ENCODE data around the gene SMYD5. TPM values are rescaled to one million over a fixed set of nuclear protein-coding genes. Genes with fewer than 3 reads are reported as not detected.

SMYD5 gene
- total and polyA plus RNA-seq, 4 donors, result 10.8 to 19.5 (median 15.9) TPM

- no peaks in the 10 kb centered on the region for H3K9me3 ChIP-seq (ENCODE audit: control insufficient read depth in 4 of 4, insufficient read depth in 3 of 4, low read length in 3 of 4)
- H3K9ac ChIP-seq (ENCODE audit: insufficient read depth in 1 of 2, low read length in 2 of 2), result no peak overlapping the region
- TF ChIP-seq CTCF (IDR thresholded peaks at IDR 0.05; ENCODE audit: control extremely low read depth, extremely low read depth), result no peak
- H3K36me3 ChIP-seq (ENCODE audit: control insufficient read depth in 4 of 4, insufficient read depth in 4 of 4, low read length in 4 of 4), result peaks cover 8 to 20% (median 16%) of the 10 kb centered on the region in 4 donors
- 49 to 60% methylated on average over 10 of the region's 10 CpGs for WGBS, 2 donors
- ATAC-seq (ENCODE audit: insufficient read depth, low FRiP score) (no peak), DNase-seq (no peak)
- H3K4me1 ChIP-seq (ENCODE audit: control insufficient read depth in 5 of 5, insufficient read depth in 5 of 5, low read length in 5 of 5), result peaks cover 0 to 3% (median 0%) of the 10 kb centered on the region in 5 donors
- H3K27ac ChIP-seq (ENCODE audit: low read depth in 1 of 2, low read length in 1 of 2), result no peak overlapping the region
- H3K4me3 ChIP-seq, result no peak overlapping the region
- no peaks in the 10 kb centered on the region for H3K27me3 ChIP-seq (ENCODE audit: control insufficient read depth in 3 of 3, insufficient read depth in 3 of 3, low read length in 2 of 3)
Observed at GRCh38 chr2:73257425-73258125, 43.5 kb downstream of the SMYD5 start.

- H3K9me3 ChIP-seq (ENCODE audit: control insufficient read depth in 4 of 4, insufficient read depth in 3 of 4, low read length in 3 of 4), result no peaks in the 10 kb centered on the region
- no peak overlapping the region for H3K27ac ChIP-seq (ENCODE audit: low read depth in 1 of 2, low read length in 1 of 2)
- no peak for ATAC-seq (ENCODE audit: insufficient read depth, low FRiP score)
- no peaks in the 10 kb centered on the region for H3K27me3 ChIP-seq (ENCODE audit: control insufficient read depth in 3 of 3, insufficient read depth in 3 of 3, low read length in 2 of 3)
- no peak overlapping the region for H3K9ac ChIP-seq (ENCODE audit: insufficient read depth in 1 of 2, low read length in 2 of 2)
- H3K4me1 ChIP-seq (ENCODE audit: control insufficient read depth in 5 of 5, insufficient read depth in 5 of 5, low read length in 5 of 5), result peaks cover 0 to 3% (median 0%) of the 10 kb centered on the region in 5 donors
- H3K4me3 ChIP-seq, result no peak overlapping the region
- WGBS, 2 donors, result 91 to 92% methylated on average over 8 of the region's 8 CpGs
- no peak for TF ChIP-seq CTCF (IDR thresholded peaks at IDR 0.05; ENCODE audit: control extremely low read depth, extremely low read depth)
- peaks cover 3 to 12% (median 11%) of the 10 kb centered on the region in 4 donors for H3K36me3 ChIP-seq (ENCODE audit: control insufficient read depth in 4 of 4, insufficient read depth in 4 of 4, low read length in 4 of 4)
- no peak for DNase-seq
Observed at GRCh38 chr2:73258186-73258912, 44.3 kb downstream of the SMYD5 start.

GRCh38 chr2:73258913-73259215 is 44.8 kb downstream of the SMYD5 start:
- no peak for ATAC-seq (ENCODE audit: insufficient read depth, low FRiP score)
- Histone ChIP-seq H3K27me3 (ENCODE audit: control insufficient read depth in 3 of 3, insufficient read depth in 3 of 3, low read length in 2 of 3) (no peaks in the 10 kb centered on the region), H3K9me3 (ENCODE audit: control insufficient read depth in 4 of 4, insufficient read depth in 3 of 4, low read length in 3 of 4) (no peaks in the 10 kb centered on the region), H3K4me1 (ENCODE audit: control insufficient read depth in 5 of 5, insufficient read depth in 5 of 5, low read length in 5 of 5) (peaks cover 0 to 3% (median 0%) of the 10 kb centered on the region in 5 donors), H3K9ac (ENCODE audit: insufficient read depth in 1 of 2, low read length in 2 of 2) (no peak overlapping the region), H3K36me3 (ENCODE audit: control insufficient read depth in 4 of 4, insufficient read depth in 4 of 4, low read length in 4 of 4) (peaks cover 0 to 11% (median 7%) of the 10 kb centered on the region in 4 donors), H3K27ac (ENCODE audit: low read depth in 1 of 2, low read length in 1 of 2) (no peak overlapping the region), H3K4me3 (no peak overlapping the region)
- no peak for TF ChIP-seq CTCF (IDR thresholded peaks at IDR 0.05; ENCODE audit: control extremely low read depth, extremely low read depth)
- DNase-seq, result no peak
- WGBS, 2 donors, result 96 to 97% methylated on average over 9 of the region's 9 CpGs
